Right forelimb (tissue), 1 donor: ENCODE measurements around the gene NKX1-1.
"Not testable (repeated sequence)": the region's sequence is repeated elsewhere in the genome, so short reads cannot be mapped to it uniquely, and the experiment has no call there.

Experiments
- DNase-seq: peaks from one replicate; pipeline ENCODE4 v3.0.0-alpha.2; 2018

Gene NKX1-1

DNA sequence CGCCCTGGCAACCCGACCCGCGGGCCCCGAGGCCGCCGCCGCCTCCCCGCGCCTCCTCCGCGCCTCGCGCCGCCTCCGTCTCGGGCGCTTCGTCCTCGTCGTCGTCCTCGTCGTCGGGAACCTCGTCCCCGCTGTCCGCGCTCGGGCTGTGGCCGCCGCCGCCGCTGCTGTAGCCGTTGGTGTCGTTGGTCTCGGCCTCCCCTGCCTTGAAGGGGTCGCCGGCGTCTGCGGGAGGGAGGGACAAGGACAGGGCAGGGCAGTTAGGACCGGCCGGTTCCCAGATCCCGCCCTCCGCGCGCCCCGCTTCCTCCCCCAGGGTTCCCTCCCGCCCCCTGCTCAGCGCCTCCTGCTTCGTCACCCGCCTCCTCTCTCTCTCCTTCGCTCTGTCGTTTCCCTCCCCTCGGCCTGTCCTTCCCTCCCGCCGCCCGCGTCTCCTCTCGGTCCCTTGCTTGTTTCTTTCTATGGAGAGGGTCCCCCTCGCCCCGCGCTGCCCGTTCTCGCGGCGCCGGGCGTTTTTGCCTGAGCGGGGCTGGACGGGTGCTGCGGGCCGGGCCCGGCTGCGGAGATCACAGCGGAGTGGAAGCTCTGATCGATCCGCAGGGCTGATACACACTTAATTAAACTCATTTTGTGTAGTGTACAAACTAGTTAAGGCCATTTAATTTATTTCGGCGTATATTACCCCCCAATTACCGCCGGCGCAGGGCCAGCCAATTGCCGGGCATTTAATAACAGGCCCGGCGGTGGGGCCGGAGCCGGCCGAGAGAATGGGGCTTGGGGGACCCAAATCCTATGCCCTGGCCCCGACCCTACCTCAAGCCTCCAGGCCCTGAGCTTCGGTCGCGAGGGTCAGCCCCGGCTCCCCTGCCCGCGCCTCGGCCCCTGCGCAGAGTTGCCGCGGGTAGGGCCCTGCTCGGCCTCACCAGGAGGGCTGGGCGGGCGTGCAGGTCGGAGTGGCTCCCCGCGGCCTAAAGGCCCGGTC is 2.4 kb downstream of the NKX1-1 start:
- DNase-seq, result peak; percentile 39

DNA sequence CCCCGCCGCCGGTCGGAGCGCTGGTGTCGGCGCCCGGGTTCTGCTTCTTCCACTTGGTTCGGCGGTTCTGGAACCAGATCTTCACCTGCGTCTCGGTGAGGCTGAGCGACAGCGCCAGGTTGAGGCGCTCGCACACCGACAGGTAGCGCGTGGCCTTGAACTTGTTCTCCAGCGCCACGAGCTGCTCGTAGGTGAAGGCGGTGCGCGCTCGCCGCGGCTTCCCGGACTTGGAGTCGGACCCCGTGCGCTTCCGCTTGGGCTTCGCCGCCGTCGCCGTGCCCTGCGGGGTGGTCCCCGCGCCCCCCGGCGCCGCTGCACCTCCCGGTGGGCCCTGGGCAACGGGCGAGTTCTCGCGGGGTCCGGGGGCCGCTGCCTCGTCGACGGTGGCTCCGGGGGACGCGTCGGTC is 3.1 kb downstream of the NKX1-1 start:
- peak; percentile 7 for DNase-seq

DNA sequence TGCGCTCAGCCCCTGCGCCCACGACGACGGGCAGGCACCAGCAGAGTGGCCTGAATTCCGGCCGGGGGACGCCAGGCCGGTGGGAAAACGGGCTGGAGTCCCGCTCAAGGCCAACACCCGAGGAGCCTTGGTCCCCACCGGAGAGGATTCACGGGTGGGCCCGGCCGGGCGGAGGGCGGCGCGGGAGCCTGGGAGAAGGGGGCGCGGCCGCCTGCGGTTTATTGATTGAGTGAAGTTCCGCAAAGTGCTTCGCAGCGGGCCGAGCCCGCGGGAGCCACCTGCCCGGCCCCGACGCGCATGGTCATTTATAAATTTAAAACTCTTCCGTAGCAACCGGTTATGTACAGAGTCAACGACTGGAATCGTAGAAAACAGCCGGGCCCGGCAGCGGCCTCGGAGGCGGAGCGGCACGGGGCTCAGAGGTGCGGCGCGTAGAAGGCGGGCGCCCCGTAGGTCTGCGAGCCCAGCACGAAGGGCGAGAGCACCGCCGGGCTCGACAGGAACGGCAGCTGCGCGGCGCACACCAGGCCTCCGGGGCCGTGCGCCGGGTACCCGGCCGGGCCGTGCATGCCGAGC is 3.6 kb downstream of the NKX1-1 start:
- DNase-seq, result peak; percentile 13

DNA sequence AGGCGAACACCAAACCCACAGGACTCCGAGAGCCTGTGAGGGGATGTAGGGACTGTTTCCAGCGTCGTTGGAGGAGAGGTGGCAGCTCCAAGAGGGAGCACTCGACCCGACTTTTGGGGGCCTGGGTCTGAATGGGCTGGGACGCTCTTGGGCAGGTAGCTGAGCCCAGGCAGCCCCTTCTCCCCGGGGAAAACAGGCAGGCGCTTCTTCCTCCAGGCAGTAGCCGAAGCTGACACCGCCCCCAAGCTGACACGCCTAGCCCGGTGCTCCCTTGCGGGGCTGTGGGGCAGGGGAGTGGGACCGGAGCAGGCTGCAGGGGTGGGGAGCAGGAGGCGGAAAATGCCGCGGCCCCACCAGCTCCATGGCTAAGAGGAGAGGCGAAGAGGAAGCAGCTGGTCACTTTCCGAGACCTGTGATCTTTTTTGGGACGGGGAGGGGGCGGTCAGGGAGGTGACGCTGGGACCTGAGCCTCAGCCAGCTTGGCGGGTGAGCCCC is 4.2 kb downstream of the NKX1-1 start:
- peak; percentile 36 for DNase-seq

DNA sequence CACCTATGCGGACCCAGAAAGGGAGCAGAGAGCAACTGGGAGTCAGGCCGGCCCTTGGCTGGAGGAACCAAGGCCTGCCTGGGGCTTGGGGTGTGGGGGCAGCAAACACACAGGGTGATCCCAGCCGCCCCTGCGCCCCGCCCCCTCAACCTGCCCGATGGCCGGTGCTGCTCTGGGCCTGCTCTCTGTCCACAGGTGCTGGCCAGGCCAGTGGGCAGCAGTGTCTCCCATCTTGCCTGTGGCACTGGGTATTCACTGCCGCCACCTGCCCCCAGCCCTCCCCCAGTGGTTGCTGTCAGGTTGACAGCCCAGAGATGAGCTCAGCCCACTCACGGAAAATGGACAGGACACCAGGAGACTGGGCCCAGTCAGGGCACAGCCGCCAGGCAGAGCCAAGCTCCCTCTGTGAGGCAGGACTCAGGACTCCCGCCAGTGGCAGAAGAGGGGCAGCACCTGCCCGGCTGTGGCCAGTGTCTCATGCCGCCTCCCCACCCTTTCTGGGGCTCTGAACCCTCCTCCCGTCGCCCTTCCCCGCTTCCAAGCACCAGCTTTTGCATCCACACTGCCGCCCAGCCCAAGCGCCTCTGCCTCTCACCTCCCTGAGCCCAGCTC is 4.7 kb downstream of the NKX1-1 start:
- DNase-seq, result peak; percentile 30

DNA sequence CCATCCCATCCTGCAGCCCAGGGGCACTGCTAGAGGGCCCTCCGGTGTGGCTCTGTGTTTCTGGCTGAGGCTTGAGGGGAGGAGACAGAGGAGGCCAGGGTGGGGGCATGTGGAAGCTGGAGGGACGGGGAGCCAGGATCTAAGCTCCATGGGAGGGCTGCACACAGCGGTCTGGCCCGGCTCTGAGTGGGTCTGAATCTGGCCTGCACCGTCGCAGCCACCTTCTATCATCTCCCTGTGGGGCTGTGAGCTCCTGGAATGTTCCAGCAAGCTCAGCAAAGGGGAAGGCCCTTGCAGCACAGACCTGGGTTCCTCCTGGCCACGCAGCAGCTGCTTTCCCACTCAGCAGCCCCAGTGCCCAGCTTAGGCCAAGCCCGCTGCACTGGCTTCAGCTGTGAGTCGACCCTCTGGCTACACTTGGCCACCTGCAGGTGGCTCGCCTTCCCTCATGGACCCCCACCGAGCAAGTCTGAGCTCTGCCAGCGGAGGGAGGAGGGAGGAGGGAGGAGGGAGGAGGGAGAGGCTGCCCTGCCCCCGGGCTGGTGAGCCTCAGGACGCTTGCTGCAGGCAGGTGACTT is 5.3 kb downstream of the NKX1-1 start:
- DNase-seq, result peak; percentile 24

DNA sequence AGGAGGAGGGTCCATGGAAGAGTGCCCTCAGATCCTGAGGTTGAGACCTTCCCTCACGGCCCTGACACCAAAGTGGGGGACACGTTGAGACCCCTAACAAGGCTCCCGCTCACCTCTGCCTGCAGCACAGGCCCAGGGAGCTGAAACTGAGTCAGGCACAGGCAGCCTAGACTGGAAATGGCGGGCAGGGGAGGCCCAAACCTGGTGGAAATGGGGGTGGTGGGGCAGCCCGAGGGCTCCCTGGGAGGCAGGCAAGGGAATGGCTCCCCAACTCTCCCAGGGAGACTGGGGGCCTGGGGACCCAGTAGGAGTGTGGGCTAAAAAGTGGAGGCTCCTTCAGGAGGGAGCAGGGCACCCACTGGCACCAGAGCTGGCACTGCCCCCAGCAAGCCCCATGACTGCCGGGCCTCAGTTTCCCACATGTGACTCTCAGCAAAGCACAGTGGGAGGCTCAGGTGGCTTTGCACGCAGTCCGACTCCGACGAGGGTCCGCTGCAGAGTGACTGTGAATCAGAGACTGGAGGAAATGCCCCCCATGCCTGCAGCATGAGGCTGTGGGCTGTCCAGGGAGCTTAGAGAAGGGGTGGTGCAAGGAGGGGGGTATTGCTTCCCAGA is 5.9 kb downstream of the NKX1-1 start:
- peak; percentile 31 for DNase-seq

DNA sequence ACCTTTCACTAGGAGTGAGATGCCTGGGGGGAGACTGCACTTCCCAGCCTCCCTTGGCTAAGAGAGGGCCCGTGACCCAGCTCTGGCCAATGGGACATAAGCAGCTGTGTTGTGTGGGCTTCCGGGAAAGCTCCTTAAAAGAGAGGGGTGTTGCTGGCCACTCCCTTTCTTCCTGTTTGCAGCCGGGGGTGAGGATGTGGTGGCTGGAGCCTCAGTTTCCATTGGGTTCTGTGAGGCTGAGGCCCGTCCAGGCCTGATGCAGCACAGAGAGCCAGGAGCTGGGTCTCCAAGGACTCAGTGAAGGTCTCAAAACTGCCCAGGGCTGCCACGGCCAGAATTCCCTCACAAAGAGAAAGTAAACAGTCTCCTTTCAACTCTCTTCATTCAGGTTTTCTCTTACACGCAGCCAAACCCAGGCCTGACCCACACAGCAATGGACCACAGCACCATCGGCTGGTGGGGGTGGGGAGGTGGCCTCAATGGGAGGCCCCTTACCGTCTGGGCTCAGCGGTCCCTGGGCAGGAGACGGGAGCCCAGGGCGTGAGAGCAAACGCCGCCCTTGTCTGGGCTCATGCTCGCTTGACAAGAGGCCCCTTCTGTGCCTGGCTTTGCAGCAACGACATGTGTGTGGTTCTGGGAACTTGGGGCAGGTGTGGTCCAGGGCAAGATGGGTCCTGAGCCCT is 6.6 kb downstream of the NKX1-1 start:
- peak; percentile 38 for DNase-seq

DNA sequence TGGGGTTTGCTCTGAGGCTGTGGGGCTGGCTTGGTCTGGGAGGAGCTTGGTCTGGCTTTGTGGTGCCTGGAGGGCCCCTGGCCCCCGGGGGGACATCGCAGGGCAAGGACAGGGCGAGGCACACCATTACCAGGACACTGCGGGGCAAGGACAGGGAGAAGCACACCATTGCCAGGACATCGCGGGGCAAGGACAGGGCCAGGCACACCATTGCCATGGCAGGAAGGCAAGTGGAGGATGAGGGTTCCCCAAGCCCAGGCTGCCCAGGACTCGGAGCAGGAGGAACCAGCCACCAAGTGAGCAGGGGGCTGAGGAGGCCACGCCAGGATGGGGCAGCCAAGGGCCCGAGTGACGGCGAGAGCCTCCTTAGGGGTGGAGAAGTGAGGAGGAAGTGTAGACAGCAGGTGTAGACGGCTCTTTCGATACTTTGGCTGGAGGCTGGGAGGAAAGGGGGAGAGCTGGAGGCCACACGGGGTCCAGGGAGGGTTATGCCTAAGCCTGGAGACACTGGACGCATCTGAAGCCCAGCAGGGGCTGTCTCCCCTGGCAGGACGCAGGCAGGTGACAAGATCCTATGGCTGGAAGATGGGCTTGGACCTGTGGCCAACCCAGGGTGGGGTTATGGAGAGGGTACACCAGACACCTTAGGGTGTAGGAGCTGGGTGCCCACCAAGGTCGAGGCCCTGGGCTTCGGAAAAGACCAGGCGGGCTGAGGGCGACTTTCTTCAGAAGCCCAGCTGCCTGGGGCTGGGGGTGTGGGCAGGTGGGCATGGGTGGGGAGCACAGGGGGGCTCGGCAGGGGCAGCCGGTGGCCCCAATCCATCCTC is 7.3 kb downstream of the NKX1-1 start:
- peak; percentile 25 for DNase-seq

DNA sequence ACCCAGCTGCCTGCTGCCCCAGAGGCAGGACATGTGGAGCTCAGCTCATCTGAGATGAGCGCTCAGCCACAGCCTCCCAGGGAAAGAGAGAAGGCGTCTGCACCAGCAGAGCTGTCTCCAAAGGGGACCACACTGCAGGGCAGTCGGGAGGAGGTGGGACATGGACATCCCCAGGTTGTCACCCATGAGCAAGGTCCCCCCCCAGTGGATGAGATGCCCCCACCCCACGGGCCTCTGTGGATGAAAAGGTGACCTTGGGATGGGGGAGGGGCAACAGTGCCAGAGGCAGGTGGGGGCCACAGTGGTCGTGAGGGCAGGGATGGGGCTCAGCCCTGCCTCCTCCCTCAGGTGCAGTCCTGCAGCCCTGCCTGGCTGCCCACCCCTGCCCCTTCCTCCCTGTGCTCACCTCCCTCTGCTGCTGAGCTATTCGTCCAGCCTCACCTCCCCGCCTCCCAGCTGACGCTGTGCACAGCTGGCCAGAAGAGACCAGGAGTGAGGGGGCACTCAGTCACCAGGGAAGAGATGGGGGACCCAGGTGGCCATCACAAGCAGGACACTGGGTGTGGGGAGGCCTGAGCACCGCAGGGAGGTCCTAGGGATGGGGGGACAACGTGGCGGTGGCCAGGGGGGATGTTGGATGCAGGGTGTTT is 9.3 kb downstream of the NKX1-1 start:
- DNase-seq, result peak; percentile 11

DNA sequence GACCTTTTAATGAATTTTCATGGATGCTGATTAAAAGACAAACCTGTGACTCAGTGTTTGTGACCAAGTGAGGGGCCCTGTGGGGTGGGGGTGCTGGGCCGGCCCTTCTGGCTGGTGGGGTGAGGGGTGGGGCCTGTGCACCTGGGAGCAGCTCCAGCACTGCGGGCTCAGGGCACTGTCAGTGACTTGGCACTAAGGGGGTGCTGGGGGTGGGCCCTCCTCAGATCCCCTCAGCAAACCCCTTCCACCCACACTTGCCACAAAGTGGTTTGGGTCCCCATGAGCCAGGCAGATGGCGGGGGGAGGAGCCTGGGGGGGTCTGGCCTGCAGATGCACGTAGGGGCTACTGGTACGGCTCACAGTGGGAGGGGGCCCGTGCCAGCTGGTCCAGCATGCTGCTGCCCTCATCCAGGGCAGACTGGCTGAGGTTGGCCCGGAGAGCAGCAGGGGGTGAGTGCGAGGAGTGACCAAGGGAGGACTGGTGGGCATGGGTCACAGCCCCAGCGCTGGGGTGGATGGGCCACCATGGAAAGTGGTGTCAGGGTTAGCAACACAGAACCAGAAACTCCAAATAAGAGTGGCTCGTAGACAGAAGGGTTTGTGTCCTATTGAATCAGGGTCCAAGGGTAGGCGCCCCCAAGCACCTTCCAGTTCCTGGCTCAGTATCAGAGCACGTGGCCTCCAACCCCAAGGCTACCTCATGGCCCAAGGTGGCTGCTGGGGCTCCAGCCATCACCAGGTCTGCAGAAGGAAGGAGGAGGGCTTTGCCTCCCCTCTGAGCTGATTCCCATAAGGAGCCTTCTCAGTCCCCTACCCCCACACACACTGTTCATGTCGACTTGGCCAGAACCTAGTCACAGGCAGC is 10.1 kb downstream of the NKX1-1 start:
- DNase-seq, result no peak

DNA sequence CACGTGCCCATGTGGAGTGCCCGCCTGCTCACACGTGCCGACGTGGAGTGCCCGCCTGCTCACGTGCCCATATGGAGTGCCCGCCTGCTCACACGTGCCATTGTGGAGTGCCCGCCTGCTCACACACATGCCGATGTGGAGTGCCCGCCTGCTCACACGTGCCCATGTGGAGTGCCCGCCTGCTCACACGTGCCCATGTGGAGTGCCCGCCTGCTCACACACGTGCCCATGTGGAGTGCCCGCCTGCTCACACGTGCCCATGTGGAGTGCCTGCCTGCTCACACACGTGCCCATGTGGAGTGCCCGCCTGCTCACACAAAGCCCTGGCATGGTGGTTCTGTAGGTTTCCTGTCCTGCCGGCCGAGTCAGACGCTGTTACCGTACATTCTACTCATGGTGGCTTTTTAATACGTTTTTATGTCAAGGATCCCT is 10.8 kb downstream of the NKX1-1 start:
- DNase-seq, result not testable (repeated sequence)

DNA sequence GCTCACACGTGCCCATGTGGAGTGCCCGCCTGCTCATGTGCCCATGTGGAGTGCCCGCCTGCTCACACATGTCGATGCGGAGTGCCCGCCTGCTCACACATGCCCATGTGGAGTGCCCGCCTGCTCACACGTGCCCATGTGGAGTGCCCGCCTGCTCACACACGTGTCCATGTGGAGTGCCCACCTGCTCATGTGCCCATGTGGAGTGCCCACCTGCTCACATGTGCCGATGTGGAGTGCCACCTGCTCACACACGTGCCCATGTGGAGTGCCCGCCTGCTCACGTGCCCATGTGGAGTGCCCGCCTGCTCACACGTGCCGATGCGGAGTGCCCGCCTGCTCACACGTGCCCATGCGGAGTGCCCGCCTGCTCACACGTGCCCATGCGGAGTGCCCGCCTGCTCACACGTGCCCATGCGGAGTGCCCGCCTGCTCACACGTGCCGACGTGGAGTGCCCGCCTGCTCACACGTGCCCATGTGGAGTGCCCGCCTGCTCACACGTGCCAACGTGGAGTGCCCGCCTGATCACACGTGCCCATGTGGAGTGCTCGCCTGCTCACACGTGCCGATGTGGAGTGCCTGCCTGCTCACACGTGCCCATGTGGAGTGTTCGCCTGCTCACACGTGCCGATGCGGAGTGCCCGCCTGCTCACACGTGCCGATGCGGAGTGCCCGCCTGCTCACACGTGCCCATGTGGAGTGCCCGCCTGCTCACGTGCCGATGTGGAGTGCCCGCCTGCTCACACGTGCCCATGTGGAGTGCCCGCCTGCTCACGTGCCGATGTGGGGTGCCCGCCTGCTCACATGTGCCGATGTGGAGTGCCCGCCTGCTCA is 11.5 kb downstream of the NKX1-1 start:
- DNase-seq, result not testable (repeated sequence)

DNA sequence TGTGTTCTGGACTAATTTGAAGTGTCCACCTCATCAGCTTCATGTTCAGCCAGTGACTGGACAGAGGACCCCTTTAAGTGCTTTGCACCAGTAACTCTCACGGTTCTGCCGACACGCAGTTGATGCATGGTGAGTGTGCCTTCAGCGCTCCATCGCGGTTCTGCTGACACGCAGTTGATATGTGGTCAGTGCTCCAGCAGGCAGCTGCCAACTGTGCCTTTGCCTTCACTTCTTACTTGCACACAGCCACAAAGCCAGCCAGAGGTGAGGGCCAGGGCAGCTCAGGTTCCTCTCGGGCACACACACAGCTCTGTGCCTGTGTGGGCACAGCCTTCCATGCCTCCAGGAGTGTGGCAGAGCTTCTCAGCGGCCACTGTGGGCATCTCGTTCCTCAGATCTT is 12.4 kb downstream of the NKX1-1 start:
- DNase-seq, result no peak

DNA sequence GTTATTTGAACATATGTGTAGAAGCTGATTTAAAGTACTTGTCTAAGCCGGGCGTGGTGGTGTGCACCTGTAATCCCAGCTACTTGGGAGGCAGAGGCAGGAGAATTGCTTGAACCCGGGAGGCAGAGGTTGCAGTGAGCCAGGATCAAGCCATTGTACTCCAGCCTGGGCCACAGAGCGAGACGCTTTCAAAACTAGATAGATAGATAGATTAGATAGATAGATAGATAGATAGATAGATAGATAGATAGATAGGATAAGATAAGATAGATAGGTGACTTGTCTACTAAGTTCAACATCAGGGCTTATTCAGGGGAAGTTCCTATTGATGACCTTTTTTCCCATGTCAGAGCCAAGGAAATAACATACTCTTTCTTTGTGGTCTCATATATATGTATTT is 12.9 kb downstream of the NKX1-1 start:
- not testable (repeated sequence) for DNase-seq

DNA sequence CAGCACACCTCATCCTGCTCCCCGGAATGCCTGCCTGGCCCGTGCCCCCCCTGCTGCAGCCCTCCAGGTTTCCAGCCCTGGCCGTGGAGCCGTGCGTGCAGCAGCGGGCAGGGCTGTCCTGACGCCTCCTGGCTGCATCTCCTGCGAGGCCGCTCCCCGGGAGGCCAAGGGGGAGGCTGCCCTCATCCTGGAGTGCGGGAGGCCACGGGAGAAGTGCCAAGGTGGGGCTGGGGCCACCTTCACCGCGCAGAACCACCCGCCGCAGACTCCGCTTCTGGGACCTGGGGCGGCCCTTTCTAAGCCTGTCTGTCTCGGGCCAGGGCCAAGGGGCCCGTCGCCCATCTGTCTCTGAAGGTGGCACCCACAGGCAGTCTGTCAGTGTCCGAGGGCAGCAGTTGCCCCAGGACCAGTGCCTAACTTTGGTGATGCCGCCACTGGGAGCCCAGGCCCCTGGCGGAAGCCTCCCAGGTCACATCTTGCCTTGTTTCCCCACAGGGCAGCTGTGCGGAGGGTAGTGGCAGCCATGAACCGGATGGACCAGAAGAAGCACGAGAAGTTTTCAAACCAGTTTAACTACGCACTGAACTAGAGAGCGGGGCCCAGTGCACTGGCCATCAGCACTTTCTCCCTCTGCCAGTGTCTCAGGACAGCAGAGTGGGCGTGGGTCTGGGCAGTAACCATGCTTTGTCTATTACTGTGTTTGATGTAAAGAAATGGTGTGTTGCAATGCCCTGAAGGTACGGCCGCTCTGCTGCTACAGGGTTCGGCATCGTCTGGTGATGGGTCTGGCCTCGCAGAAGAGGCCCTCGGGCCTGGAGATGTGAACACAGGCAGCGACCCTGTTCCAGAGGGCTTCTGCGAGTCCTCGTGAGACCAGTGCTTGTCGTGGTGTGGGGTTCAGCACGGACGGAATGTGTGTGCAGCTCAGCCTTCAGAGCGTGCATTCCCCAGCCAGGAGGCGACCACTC is 20.6 kb downstream of the NKX1-1 start:
- DNase-seq, result no peak

DNA sequence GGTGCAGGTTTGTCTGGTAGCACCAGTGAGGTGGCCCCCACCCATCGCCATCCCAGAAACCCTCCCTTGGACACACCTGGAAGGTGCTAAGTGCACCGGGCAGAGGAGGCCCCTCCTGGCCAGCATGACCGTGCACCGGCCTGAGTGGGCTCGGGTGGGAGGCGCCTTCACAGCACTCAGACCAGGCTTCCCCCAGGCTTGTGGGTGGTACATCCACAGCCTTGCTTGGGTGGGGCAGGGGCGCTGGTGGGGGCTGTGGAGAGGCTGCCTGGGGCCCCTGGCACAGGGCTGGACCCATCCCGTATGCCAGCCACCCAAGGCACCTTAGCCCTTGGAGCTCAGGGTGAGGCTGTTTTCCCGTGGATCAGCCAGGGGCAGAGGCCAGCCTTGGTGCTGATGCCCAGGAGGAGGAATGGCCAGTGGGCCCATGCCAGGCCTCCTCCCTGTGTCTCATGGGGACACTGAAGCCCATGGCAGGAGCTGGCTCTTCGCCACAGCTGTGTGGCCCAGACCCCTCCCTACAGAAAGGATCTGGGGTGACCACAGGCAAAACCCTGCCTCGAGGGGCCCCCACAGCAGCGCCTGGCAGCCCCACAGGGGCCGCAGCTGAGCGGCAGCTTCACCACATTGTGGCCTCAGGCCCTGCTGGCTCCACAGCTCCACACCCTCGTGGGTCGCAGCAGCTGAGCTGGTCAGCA is 21.4 kb downstream of the NKX1-1 start:
- no peak for DNase-seq
